Neutrophil (primary cell): ENCODE data around the gene DTL.
"Not testable (repeated sequence)": the region's sequence is repeated elsewhere in the genome, so short reads cannot be mapped to it uniquely, and the experiment has no call there.

ENCODE experiments used
- H3K27ac ChIP-seq: fragments of 200-600 bp; sonication (generic); 2 replicates; pipeline ENCODE4 v1.5.1; 2016; ENCODE audit warnings: mild to moderate bottlenecking, moderate library complexity
- H3K27me3 ChIP-seq: fragments of 200-600 bp; sonication (generic); 2 replicates; pipeline ENCODE4 v1.6.0; 2016; ENCODE audit warnings: mild to moderate bottlenecking
- H3K36me3 ChIP-seq: fragments of 200-600 bp; sonication (generic); 2 replicates; pipeline ENCODE4 v1.5.1; 2017
- H3K4me1 ChIP-seq, 2 experiments: fragments of 200-600 bp in 1 of 2; sonication (generic) in 1 of 2; 1 replicate in 1 of 2; 2 replicates in 1 of 2; pipeline versions ENCODE4 v1.5.1 to v1.6.1; 2013 to 2016; ENCODE audit warnings: low read depth in 1 of 2, low read length in 1 of 2, mild to moderate bottlenecking in 1 of 2, moderate library complexity in 1 of 2; ENCODE audit not compliant: control insufficient read depth in 1 of 2, insufficient read depth in 1 of 2
- H3K4me3 ChIP-seq, 2 experiments: fragments of 200-600 bp in 1 of 2; sonication (generic) in 1 of 2; 1 replicate in 1 of 2; 2 replicates in 1 of 2; pipeline ENCODE4 v1.5.1; 2013 to 2016; ENCODE audit warnings: low read depth in 1 of 2, low read length in 1 of 2, mild to moderate bottlenecking in 1 of 2, moderate library complexity in 1 of 2
- H3K9me3 ChIP-seq: fragments of 200-600 bp; sonication (generic); 2 replicates; pipeline ENCODE4 v1.5.1; 2016
- TF ChIP-seq, protein P1 (sequence below): fragments of 200-600 bp; sonication (generic); IDR thresholded peaks from 2 replicates; pipeline ENCODE4 v1.5.1; 2016; ENCODE audit warnings: antibody characterized with exemption

Gene DTL, protein sequence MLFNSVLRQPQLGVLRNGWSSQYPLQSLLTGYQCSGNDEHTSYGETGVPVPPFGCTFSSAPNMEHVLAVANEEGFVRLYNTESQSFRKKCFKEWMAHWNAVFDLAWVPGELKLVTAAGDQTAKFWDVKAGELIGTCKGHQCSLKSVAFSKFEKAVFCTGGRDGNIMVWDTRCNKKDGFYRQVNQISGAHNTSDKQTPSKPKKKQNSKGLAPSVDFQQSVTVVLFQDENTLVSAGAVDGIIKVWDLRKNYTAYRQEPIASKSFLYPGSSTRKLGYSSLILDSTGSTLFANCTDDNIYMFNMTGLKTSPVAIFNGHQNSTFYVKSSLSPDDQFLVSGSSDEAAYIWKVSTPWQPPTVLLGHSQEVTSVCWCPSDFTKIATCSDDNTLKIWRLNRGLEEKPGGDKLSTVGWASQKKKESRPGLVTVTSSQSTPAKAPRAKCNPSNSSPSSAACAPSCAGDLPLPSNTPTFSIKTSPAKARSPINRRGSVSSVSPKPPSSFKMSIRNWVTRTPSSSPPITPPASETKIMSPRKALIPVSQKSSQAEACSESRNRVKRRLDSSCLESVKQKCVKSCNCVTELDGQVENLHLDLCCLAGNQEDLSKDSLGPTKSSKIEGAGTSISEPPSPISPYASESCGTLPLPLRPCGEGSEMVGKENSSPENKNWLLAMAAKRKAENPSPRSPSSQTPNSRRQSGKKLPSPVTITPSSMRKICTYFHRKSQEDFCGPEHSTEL

DNA sequence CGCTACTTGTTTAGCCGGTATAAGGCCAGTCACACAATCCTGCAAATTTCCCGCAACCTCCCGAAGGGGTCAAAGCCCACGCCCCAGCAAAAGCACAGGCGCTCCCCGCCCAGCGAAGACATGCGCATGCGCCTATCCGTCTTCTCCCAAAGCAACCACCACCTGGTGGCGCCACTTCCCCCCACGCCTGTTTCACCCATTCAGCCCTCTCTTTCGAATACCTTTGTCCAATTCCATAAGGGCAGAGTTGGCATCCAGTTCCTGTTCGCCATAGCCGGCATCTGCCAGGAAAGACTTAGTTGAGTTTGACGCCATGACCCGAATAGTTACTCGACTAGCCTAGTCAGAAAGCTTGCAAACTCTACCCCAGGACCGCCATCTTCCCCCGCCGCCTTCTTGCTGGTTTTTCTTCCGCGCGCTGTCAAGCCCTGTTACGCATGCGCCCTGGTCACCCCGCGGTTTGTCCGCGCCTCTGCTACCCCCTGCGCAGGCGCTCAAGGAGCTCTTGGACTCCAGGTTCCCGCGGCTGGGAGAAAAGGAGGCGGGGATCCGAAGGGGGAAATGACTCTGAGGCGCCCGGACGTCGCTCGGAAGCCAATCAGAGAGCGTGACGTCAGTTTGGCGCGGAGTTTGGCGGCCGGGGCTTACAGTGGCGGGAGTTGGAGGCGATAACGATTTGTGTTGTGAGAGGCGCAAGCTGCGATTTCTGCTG, at the start of gene DTL, which contains the start of gene INTS7:
Gene DTL (plus strand): TSS at position 626 of the 712 bp plus-strand sequence. CDS start 143 bp downstream, outside the sequence.
Gene INTS7 (minus strand): TSS at position 435 of the 712 bp plus-strand sequence. CDS start 120 bp downstream, at position 315.
- TF ChIP-seq, protein P1, sequence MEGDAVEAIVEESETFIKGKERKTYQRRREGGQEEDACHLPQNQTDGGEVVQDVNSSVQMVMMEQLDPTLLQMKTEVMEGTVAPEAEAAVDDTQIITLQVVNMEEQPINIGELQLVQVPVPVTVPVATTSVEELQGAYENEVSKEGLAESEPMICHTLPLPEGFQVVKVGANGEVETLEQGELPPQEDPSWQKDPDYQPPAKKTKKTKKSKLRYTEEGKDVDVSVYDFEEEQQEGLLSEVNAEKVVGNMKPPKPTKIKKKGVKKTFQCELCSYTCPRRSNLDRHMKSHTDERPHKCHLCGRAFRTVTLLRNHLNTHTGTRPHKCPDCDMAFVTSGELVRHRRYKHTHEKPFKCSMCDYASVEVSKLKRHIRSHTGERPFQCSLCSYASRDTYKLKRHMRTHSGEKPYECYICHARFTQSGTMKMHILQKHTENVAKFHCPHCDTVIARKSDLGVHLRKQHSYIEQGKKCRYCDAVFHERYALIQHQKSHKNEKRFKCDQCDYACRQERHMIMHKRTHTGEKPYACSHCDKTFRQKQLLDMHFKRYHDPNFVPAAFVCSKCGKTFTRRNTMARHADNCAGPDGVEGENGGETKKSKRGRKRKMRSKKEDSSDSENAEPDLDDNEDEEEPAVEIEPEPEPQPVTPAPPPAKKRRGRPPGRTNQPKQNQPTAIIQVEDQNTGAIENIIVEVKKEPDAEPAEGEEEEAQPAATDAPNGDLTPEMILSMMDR = peak; percentile 84
- no peaks in the 10 kb centered on the region for H3K27me3 ChIP-seq
- peak within 1 kb of the TSS; percentile 86 to 91 for H3K4me3 ChIP-seq
- H3K9me3 ChIP-seq = no peaks in the 10 kb centered on the region
- H3K27ac ChIP-seq = peak within 1 kb of the TSS; percentile 85
- no peaks in the 10 kb centered on the region for H3K36me3 ChIP-seq
- H3K4me1 ChIP-seq = peaks cover 27 to 30% of the 10 kb centered on the region in 2 experiments

DNA sequence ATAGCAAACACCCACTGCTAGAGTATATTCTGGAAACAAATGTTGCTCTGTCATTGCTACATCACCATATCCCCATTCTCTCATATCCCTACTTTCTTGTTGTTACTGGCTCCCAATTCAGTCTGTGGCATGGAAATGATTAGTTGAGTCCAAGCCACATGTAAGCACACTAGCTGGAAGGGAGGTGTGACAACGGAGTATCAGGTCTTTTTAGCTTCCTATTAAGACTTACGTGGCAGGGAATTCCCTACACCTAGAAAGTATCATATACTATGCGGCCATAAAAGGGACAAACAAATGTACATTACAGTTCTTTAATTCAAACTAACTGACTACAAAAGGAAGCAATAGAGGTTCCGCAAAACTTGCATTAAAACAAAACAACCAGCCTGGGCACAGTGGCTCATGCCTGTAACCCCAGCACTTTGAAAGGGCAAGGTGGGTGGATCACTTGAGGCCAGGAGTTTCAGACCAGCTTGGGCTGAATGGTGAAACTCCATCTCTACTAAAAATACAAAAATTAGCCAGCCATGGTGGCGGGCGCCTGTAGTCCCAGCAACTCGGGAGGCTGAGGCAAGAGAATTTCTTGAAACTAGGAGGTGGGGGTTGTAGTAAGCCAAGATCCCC, 48.8 kb upstream of the DTL start:
- H3K4me1 ChIP-seq = no peaks in the 10 kb centered on the region
- TF ChIP-seq, protein P1 = no peak

DNA sequence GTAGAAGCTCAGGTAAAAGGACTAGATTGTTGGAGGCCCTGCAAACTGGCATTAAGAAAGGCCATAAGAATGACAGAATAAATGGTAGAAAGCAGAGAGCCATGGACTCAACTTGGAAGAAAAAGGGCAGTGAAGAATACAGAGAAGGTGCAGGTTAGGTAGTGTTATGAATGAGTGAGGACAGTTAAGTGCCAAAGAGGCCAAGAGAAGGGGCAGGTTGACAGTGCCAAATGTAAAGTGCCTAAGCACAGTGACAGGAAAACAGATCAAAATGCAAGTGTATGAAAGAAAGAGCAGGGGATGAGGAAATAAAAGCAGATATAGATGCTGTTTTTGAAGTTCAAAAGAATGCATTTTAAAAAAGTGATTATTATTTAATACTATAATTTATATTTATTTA, 43.9 kb upstream of the DTL start:
- Histone ChIP-seq H3K36me3 (peaks cover 7% of the 10 kb centered on the region), H3K4me1 (no peaks in the 10 kb centered on the region), H3K9me3 (no peaks in the 10 kb centered on the region), H3K27ac (no peak overlapping the region), H3K27me3 (no peaks in the 10 kb centered on the region), H3K4me3 (no peak overlapping the region)
- TF ChIP-seq, protein P1 = no peak

More for the DNA sequence above, 48.8 kb upstream of the DTL start:
- Histone ChIP-seq H3K4me3 (no peak overlapping the region), H3K9me3 (no peaks in the 10 kb centered on the region), H3K27ac (no peak overlapping the region), H3K27me3 (no peaks in the 10 kb centered on the region), H3K36me3 (peaks cover 17% of the 10 kb centered on the region)

DNA sequence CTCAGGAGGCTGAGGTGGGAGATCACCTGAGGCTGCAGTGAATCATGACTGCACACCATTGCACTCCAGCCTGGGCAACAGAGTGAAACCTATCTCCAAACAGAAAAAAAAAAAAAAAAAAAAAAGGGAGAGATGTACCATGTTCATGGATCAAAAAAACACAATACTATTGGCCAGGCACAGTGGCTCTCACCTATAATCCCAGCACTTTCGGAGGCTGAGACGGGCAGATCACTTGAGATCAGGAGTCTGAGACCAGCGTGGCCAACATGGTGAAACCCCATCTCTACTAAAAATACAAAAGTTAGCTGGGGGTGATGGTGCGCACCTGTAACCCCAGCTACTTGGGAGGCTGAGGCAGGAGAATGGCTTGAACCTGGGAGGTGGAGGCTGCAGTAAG, 38.1 kb upstream of the DTL start:
- not testable (repeated sequence) for H3K27ac ChIP-seq, H3K36me3 ChIP-seq, H3K4me3 ChIP-seq, H3K9me3 ChIP-seq, H3K27me3 ChIP-seq, H3K4me1 ChIP-seq

DNA sequence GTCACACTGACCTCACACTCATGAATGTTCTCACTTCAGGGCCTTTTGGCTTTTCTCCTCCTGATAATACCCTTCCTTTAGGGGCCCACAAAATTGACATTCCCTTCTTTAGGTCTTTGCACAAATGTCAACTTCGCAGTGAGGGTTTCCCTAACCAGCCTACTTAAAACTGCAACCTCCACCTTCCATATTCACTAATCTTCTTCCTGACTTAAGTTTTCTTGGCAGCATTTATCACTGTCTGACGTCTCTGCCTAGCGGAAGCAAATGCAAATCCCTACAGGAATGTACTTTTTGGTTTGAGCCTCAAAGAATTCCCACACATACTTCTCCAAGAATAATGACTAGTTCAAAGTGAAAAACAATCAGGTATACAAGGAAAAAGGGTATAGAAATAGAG, 33.0 kb upstream of the DTL start:
- H3K4me3 ChIP-seq = no peak overlapping the region
- H3K27me3 ChIP-seq = no peaks in the 10 kb centered on the region
- H3K4me1 ChIP-seq = no peaks in the 10 kb centered on the region
- H3K36me3 ChIP-seq = peaks cover 11% of the 10 kb centered on the region
- H3K27ac ChIP-seq = no peak overlapping the region
- TF ChIP-seq, protein P1 = no peak
- no peaks in the 10 kb centered on the region for H3K9me3 ChIP-seq
